Gastroesophageal sphincter (tissue), 4 donors: ENCODE data around the gene AEBP1. TPM values are rescaled to one million over a fixed set of nuclear protein-coding genes. Genes with fewer than 3 reads are reported as not detected.
"Not testable (repeated sequence)": the region's sequence is repeated elsewhere in the genome, so short reads cannot be mapped to it uniquely, and the experiment has no call there.

Experiments
- ATAC-seq: fragments of 150-250 bp; one replicate; pipeline ENCODE4 v1.9.1; 2016; ENCODE audit warnings: mild to moderate bottlenecking, moderate library complexity
- H3K27ac ChIP-seq, 4 donors: fragments of 200-600 bp; sonication (generic) in 3 of 4; 1 replicate in 3 of 4; 2 replicates in 1 of 4; pipeline ENCODE4 v1.5.1; 2016 to 2019
- H3K27me3 ChIP-seq: fragments of 200-600 bp; sonication (generic); one replicate; pipeline ENCODE4 v1.5.1; 2019
- H3K36me3 ChIP-seq, 2 donors: fragments of 200-600 bp; sonication (generic); one replicate each; pipeline ENCODE4 v1.5.1; 2019; ENCODE audit warnings: control low read depth in 1 of 2
- H3K4me1 ChIP-seq, 3 donors: fragments of 200-600 bp; sonication (generic); 1 replicate in 2 of 3; 2 replicates in 1 of 3; pipeline ENCODE4 v1.5.1; 2016 to 2019; ENCODE audit warnings: control low read depth in 2 of 3
- H3K4me3 ChIP-seq, 2 donors: fragments of 200-600 bp; sonication (generic); one replicate each; pipeline ENCODE4 v1.5.1; 2019; ENCODE audit warnings: mild to moderate bottlenecking in 1 of 2, moderate library complexity in 1 of 2
- H3K9me3 ChIP-seq, 3 donors: fragments of 200-600 bp; sonication (generic); one replicate each; pipeline ENCODE4 v1.5.1; 2017 to 2019; ENCODE audit warnings: control low read depth in 2 of 3
- EP300 ChIP-seq: sonication (generic); formaldehyde crosslinking; IDR thresholded peaks from one replicate; pipeline ENCODE4 v1.6.1; 2017; ENCODE audit warnings: antibody characterized with exemption, mild to moderate bottlenecking
- POLR2A ChIP-seq, 2 donors: fragments of 450-650 bp; IDR thresholded peaks; one replicate each; pipeline ENCODE4 v1.6.1; 2017; ENCODE audit warnings: antibody characterized with exemption in 2 of 2, mild to moderate bottlenecking in 2 of 2, moderate library complexity in 1 of 2
- POLR2AphosphoS5 ChIP-seq: sonication (generic); formaldehyde crosslinking; IDR thresholded peaks from one replicate; pipeline ENCODE4 v1.6.1; 2017; ENCODE audit warnings: antibody characterized with exemption
- WGBS, 2 donors: methylation state at CpG; one replicate each; pipeline ENCODE4 v1.1.5; 2018; ENCODE audit warnings: low coverage in 1 of 2; 5-methylcytosine and 5-hydroxymethylcytosine counted together
- total RNA-seq, 4 donors: library from RNA; depleted of rRNA; stranded (reverse); fragments of >200 nt; gene quantifications; one replicate each; pipeline ENCODE4 v1.1.0, GENCODE V29; 2016
- TF ChIP-seq, protein P1 (sequence below), 4 experiments: fragments of 200-600 bp in 2 of 4; fragments of 450-650 bp in 2 of 4; sonication (generic) in 1 of 4; IDR thresholded peaks; one replicate each; pipeline ENCODE4 v1.5.1; 2017 to 2019; ENCODE audit warnings: antibody characterized with exemption in 4 of 4, mild to moderate bottlenecking in 2 of 4, moderate library complexity in 2 of 4

AEBP1 gene
- total RNA-seq, 4 donors from 2014 or later, result 101 to 248 (median 171) TPM

GRCh38 chr7:44122529-44122928, 18.4 kb downstream of the AEBP1 start:
- Histone ChIP-seq H3K9me3 (no peaks in the 10 kb centered on the region), H3K4me3 (peak overlapping the region; percentile 80 to 84), H3K4me1 (peaks cover 5 to 56% (median 13%) of the 10 kb centered on the region in 3 donors), H3K36me3 (peaks cover 0 to 42% of the 10 kb centered on the region in 2 donors), H3K27ac (peak overlapping the region; percentile 84 to 94 (median 92)), H3K27me3 (no peaks in the 10 kb centered on the region)
- TF ChIP-seq EP300, result no peak
- TF ChIP-seq POLR2A (IDR thresholded peaks at IDR 0.05), result no peak
- TF ChIP-seq POLR2AphosphoS5, result no peak
- TF ChIP-seq, protein P1, sequence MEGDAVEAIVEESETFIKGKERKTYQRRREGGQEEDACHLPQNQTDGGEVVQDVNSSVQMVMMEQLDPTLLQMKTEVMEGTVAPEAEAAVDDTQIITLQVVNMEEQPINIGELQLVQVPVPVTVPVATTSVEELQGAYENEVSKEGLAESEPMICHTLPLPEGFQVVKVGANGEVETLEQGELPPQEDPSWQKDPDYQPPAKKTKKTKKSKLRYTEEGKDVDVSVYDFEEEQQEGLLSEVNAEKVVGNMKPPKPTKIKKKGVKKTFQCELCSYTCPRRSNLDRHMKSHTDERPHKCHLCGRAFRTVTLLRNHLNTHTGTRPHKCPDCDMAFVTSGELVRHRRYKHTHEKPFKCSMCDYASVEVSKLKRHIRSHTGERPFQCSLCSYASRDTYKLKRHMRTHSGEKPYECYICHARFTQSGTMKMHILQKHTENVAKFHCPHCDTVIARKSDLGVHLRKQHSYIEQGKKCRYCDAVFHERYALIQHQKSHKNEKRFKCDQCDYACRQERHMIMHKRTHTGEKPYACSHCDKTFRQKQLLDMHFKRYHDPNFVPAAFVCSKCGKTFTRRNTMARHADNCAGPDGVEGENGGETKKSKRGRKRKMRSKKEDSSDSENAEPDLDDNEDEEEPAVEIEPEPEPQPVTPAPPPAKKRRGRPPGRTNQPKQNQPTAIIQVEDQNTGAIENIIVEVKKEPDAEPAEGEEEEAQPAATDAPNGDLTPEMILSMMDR (IDR thresholded peaks at IDR 0.05), result no peak
- ATAC-seq, result no peak
- 25 to 69% methylated on average over 1 of the region's 1 CpG for WGBS, 2 donors

DNA sequence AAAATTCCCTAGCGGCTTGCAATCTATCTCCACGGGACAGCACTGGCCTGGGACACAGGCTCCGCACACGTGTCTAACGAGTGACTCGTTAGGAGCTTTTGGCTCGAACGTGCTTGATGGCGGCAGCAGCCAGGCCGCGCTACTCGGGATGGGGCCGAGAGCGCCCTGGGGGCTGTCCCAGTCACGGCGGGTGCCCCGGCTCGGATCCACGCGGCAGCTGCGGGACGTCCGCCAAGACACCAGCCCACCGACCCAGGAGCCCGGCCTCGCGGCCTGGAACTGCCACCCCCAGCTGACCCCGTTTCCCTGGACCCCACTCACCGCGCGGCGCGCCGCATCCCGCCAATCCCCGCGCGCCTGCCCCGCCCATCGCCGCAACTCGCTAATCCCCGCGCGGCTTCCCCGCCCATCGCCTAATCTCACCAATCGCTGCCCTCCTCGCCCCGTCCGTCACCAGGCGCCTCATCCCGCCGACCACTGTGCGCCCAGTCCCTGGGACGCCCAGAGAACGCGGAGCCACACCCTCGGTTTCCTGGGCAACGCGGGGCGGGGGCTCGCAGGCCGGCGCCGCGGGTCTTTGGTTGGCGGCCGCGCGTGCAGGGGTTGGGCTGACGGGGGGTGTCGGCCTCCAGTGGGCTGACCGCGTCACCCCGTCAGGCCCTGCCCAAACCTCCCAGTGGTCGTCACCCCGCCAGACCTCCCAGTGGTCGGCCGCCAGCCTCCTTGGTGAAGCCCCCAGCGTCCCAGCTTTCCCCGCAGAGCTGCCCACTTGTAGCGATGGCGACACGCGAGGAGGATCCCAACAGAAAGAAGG, 19.3 kb downstream of the AEBP1 start, which contains the start of gene POLD2:
POLD2 (minus strand) TSS at position 359 of the 814 bp plus-strand sequence. CDS start 1,495 bp downstream, outside the sequence.
- Histone ChIP-seq H3K4me1 (peaks cover 5 to 49% (median 13%) of the 10 kb centered on the region in 3 donors), H3K27me3 (no peaks in the 10 kb centered on the region), H3K9me3 (no peaks in the 10 kb centered on the region), H3K27ac (peak within 1 kb of the TSS; percentile 84 to 94 (median 92)), H3K36me3 (peaks cover 0 to 34% of the 10 kb centered on the region in 2 donors), H3K4me3 (peak within 1 kb of the TSS; percentile 80 to 84)
- TF ChIP-seq, protein P1 (IDR thresholded peaks at IDR 0.05), result peak in 2 of 4 experiments; percentile 10 to 29
- peak; percentile 64 for TF ChIP-seq POLR2AphosphoS5
- TF ChIP-seq POLR2A (IDR thresholded peaks at IDR 0.05), result peak; percentile 60 to 68
- TF ChIP-seq EP300, result no peak
- 0% methylated on average over 4 to 7 of the region's 86 CpGs for WGBS, 2 donors
- peak; percentile 99 for ATAC-seq

GRCh38 chr7:44124822-44125202, 20.7 kb downstream of the AEBP1 start:
- no peak for ATAC-seq
- H3K27ac ChIP-seq, result peak overlapping the region in 1 of 4 donors; percentile 93

DNA sequence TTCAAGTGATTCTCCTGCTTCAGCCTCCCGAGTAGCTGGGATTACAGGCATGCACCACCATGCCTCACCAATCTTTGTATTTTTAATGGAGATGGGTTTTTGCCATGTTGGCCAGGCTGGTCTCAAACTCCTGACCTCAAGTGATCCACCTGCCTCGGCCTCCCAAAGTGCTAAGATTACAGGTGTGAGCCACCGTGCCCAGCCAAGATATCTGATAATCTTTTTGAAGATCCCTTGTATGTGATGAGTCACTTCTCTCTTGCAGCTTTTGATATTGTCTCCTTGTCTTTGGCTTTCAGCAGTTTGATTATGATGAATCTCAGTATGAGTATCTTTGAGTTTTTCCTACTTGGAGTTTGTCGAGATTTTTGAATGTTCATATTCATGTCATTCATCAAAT, 22.4 kb downstream of the AEBP1 start:
- H3K4me3 ChIP-seq, ATAC-seq, H3K27ac ChIP-seq, H3K9me3 ChIP-seq, H3K27me3 ChIP-seq, H3K36me3 ChIP-seq: not testable (repeated sequence)
- WGBS, 2 donors, result 74 to 78% methylated on average over 2 to 3 of the region's 4 CpGs
- peaks cover 5 to 23% (median 13%) of the 10 kb centered on the region in 3 donors for H3K4me1 ChIP-seq

More at GRCh38 chr7:44124822-44125202, 20.7 kb downstream of the AEBP1 start:
- H3K27me3 ChIP-seq, result no peaks in the 10 kb centered on the region
- peaks cover 5 to 40% (median 13%) of the 10 kb centered on the region in 3 donors for H3K4me1 ChIP-seq
- no peak overlapping the region for H3K4me3 ChIP-seq
- no peak for TF ChIP-seq POLR2AphosphoS5
- TF ChIP-seq EP300, result no peak
- TF ChIP-seq POLR2A (IDR thresholded peaks at IDR 0.05), result no peak
- 86 to 96% methylated on average over 4 to 6 of the region's 6 CpGs for WGBS, 2 donors
- peaks cover 0 to 20% of the 10 kb centered on the region in 2 donors for H3K36me3 ChIP-seq
- no peaks in the 10 kb centered on the region for H3K9me3 ChIP-seq

GRCh38 chr7:44127161-44127560, 23.0 kb downstream of the AEBP1 start:
- Histone ChIP-seq H3K4me1 (peaks cover 5 to 17% (median 7%) of the 10 kb centered on the region in 3 donors), H3K27ac (no peak overlapping the region), H3K9me3 (no peaks in the 10 kb centered on the region), H3K36me3 (no peaks in the 10 kb centered on the region), H3K27me3 (no peaks in the 10 kb centered on the region), H3K4me3 (no peak overlapping the region)
- TF ChIP-seq EP300 (no peak), POLR2AphosphoS5 (no peak), POLR2A (IDR thresholded peaks at IDR 0.05) (no peak)
- TF ChIP-seq, protein P1 (IDR thresholded peaks at IDR 0.05), result no peak
- ATAC-seq, result no peak
